Suprapubic skin (tissue), 4 donors: Measurements from ENCODE around the gene ZNF365. TPM values are rescaled to one million over a fixed set of nuclear protein-coding genes. Genes with fewer than 3 reads are reported as not detected.

Source experiments
- DNase-seq, 2 donors: peaks; one replicate each; pipeline ENCODE4 v3.0.0-alpha.2; 2019; ENCODE audit warnings: low spot score in 2 of 2
- H3K27ac ChIP-seq: fragments of 200-600 bp; sonication (generic); one replicate; pipeline ENCODE4 v1.5.1; 2019
- H3K27me3 ChIP-seq: fragments of 200-600 bp; sonication (generic); one replicate; pipeline ENCODE4 v1.5.1; 2019
- H3K36me3 ChIP-seq: fragments of 200-600 bp; sonication (generic); one replicate; pipeline ENCODE4 v1.5.1; 2019
- H3K4me1 ChIP-seq: fragments of 200-600 bp; sonication (generic); one replicate; pipeline ENCODE4 v1.5.1; 2019
- H3K4me3 ChIP-seq: fragments of 200-600 bp; sonication (generic); one replicate; pipeline ENCODE4 v1.5.1; 2019; ENCODE audit warnings: mild to moderate bottlenecking
- H3K9me3 ChIP-seq: fragments of 200-600 bp; sonication (generic); one replicate; pipeline ENCODE4 v1.5.1; 2019
- EP300 ChIP-seq: sonication (generic); formaldehyde crosslinking; IDR thresholded peaks from one replicate; pipeline ENCODE4 v1.6.1; 2017; ENCODE audit warnings: antibody characterized with exemption
- POLR2A ChIP-seq, 2 donors: fragments of 450-650 bp; IDR thresholded peaks; one replicate each; pipeline ENCODE4 v1.6.1; 2017; ENCODE audit warnings: antibody characterized with exemption in 2 of 2, mild to moderate bottlenecking in 2 of 2, moderate library complexity in 2 of 2
- POLR2AphosphoS5 ChIP-seq, 3 donors: sonication (generic); formaldehyde crosslinking; IDR thresholded peaks; one replicate each; pipeline ENCODE4 v1.6.1; 2017; ENCODE audit warnings: antibody characterized with exemption in 3 of 3
- WGBS: methylation state at CpG from one replicate; pipeline ENCODE4 v1.1.5; 2018; 5-methylcytosine and 5-hydroxymethylcytosine counted together
- total RNA-seq, 4 donors: library from RNA; depleted of rRNA; stranded (reverse); fragments of >200 nt; gene quantifications; one replicate each; pipeline ENCODE4 v1.1.0, GENCODE V29; 2016
- TF ChIP-seq, protein P1 (sequence below), 2 donors: fragments of 200-600 bp in 1 of 2; fragments of 450-650 bp in 1 of 2; sonication (generic) in 1 of 2; IDR thresholded peaks; one replicate each; pipeline ENCODE4 v1.5.1; 2016 to 2019; ENCODE audit warnings: antibody characterized with exemption in 2 of 2, mild to moderate bottlenecking in 1 of 2, moderate library complexity in 1 of 2

ZNF365 gene
- total RNA-seq, 4 donors from 2014 or later, result 0.42 to 2.5 (median 1.8) TPM

DNA sequence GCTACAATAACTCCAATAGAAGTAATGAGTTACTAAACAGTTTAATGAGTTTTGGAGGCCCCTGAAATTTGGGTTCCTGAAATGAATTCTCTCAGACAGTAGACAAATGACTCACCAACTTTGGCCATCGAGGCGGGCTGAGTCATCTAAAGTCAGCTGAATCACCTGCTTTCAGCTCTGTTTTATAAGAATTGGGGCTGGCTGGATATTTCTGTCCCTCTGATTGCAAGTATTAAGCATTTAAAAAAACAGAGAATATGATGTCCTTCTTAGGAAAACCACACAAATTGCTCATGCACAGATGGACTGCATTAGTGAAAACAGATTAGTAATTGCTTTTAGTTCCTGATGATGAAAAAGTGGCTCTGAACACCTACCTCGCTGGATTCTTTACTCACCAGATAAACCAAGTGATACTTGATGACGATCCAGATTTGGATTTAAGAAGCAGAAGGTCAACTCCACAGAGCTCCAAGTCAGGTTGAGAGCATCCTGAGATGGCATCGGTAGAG is 59.1 kb downstream of the ZNF365 start:
- H3K27me3 ChIP-seq, result no peaks in the 10 kb centered on the region
- 26% methylated on average over 5 of the region's 5 CpGs for WGBS
- TF ChIP-seq POLR2A (IDR thresholded peaks at IDR 0.05) (no peak), EP300 (no peak), POLR2AphosphoS5 (IDR thresholded peaks at IDR 0.05) (no peak)
- TF ChIP-seq, protein P1, sequence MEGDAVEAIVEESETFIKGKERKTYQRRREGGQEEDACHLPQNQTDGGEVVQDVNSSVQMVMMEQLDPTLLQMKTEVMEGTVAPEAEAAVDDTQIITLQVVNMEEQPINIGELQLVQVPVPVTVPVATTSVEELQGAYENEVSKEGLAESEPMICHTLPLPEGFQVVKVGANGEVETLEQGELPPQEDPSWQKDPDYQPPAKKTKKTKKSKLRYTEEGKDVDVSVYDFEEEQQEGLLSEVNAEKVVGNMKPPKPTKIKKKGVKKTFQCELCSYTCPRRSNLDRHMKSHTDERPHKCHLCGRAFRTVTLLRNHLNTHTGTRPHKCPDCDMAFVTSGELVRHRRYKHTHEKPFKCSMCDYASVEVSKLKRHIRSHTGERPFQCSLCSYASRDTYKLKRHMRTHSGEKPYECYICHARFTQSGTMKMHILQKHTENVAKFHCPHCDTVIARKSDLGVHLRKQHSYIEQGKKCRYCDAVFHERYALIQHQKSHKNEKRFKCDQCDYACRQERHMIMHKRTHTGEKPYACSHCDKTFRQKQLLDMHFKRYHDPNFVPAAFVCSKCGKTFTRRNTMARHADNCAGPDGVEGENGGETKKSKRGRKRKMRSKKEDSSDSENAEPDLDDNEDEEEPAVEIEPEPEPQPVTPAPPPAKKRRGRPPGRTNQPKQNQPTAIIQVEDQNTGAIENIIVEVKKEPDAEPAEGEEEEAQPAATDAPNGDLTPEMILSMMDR (IDR thresholded peaks at IDR 0.05), result no peak
- DNase-seq, result peak in 1 of 2 donors; percentile 78
- H3K4me1 ChIP-seq, result peaks cover 28% of the 10 kb centered on the region
- H3K27ac ChIP-seq, result peak overlapping the region; percentile 75
- no peaks in the 10 kb centered on the region for H3K9me3 ChIP-seq
- no peak overlapping the region for H3K4me3 ChIP-seq
- H3K36me3 ChIP-seq, result no peaks in the 10 kb centered on the region

GRCh38 chr10:62433901-62434300 is 59.7 kb downstream of the ZNF365 start:
- TF ChIP-seq, protein P1 (IDR thresholded peaks at IDR 0.05), result no peak
- no peak for TF ChIP-seq POLR2A (IDR thresholded peaks at IDR 0.05)
- no peak for TF ChIP-seq EP300
- no peak for TF ChIP-seq POLR2AphosphoS5 (IDR thresholded peaks at IDR 0.05)
- H3K36me3 ChIP-seq, result no peaks in the 10 kb centered on the region
- H3K4me3 ChIP-seq, result no peak overlapping the region
- 57% methylated on average over 4 of the region's 4 CpGs for WGBS
- no peaks in the 10 kb centered on the region for H3K27me3 ChIP-seq
- peak overlapping the region; percentile 75 for H3K27ac ChIP-seq
- H3K9me3 ChIP-seq, result no peaks in the 10 kb centered on the region
- peaks cover 28% of the 10 kb centered on the region for H3K4me1 ChIP-seq
- no peak for DNase-seq

DNA sequence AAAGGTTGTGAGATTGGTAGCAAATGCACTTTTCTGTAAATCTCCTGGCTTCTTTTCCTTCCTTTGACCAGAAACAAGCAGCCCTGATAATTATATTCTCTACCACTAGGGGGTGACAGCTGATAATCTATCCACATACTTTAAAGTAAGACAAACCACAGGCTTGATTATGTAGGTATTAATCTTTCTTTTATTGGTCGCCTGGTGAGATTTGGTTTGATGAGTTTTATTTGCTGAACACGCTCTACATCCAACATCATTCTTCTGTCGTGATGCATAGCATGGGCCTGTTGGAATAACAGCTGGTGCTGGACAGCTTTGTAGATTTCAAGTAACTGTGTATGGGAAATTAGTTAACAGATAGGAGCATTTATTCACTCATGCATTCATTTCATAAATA is 63.5 kb downstream of the ZNF365 start:
- Histone ChIP-seq H3K4me3 (no peak overlapping the region), H3K9me3 (no peaks in the 10 kb centered on the region), H3K27ac (no peak overlapping the region), H3K36me3 (no peaks in the 10 kb centered on the region), H3K27me3 (no peaks in the 10 kb centered on the region), H3K4me1 (peaks cover 19% of the 10 kb centered on the region)
- TF ChIP-seq, protein P1 (IDR thresholded peaks at IDR 0.05), result peak; percentile 69 to 72
- no peak for TF ChIP-seq POLR2AphosphoS5 (IDR thresholded peaks at IDR 0.05)
- TF ChIP-seq POLR2A (IDR thresholded peaks at IDR 0.05), result no peak
- TF ChIP-seq EP300, result no peak
- no peak for DNase-seq
- WGBS, result 2% methylated on average over 3 of the region's 3 CpGs

- H3K9me3 ChIP-seq, result no peaks in the 10 kb centered on the region
- no peak for DNase-seq
Measured at GRCh38 chr10:62442006-62442405, 67.8 kb downstream of the ZNF365 start.

GRCh38 chr10:62442894-62443669 is 68.9 kb downstream of the ZNF365 start:
- DNase-seq, result no peak
- no peak overlapping the region for H3K4me3 ChIP-seq
- H3K9me3 ChIP-seq, result no peaks in the 10 kb centered on the region
- WGBS, result 90% methylated on average over 8 of the region's 8 CpGs
- no peak overlapping the region for H3K27ac ChIP-seq
- peaks cover 5% of the 10 kb centered on the region for H3K4me1 ChIP-seq
- no peaks in the 10 kb centered on the region for H3K27me3 ChIP-seq
- TF ChIP-seq EP300 (no peak), POLR2AphosphoS5 (IDR thresholded peaks at IDR 0.05) (no peak)
- TF ChIP-seq, protein P1 (IDR thresholded peaks at IDR 0.05), result no peak
- H3K36me3 ChIP-seq, result no peaks in the 10 kb centered on the region

More at GRCh38 chr10:62442006-62442405, 67.8 kb downstream of the ZNF365 start:
- Histone ChIP-seq H3K4me1 (peaks cover 5% of the 10 kb centered on the region), H3K36me3 (no peaks in the 10 kb centered on the region), H3K4me3 (no peak overlapping the region), H3K27me3 (no peaks in the 10 kb centered on the region), H3K27ac (no peak overlapping the region)
- 40% methylated on average over 3 of the region's 3 CpGs for WGBS
- TF ChIP-seq EP300, result no peak
- no peak for TF ChIP-seq POLR2A (IDR thresholded peaks at IDR 0.05)
- no peak for TF ChIP-seq POLR2AphosphoS5 (IDR thresholded peaks at IDR 0.05)
- TF ChIP-seq, protein P1 (IDR thresholded peaks at IDR 0.05), result no peak
